T follicular helper cell (primary cell): ENCODE measurements around the gene USP46.

ENCODE experiments used
- DNase-seq: peaks from one replicate; pipeline ENCODE4 v3.0.0-alpha.2; 2020; ENCODE audit warnings: low read depth

USP46 gene

GRCh38 chr4:52575406-52575805 lies 83.7 kb downstream of the USP46 start:
- DNase-seq: no peak

GRCh38 chr4:52574036-52574435 lies 85.1 kb downstream of the USP46 start:
- no peak for DNase-seq

GRCh38 chr4:52573551-52573950 lies 85.5 kb downstream of the USP46 start:
- no peak for DNase-seq

DNA sequence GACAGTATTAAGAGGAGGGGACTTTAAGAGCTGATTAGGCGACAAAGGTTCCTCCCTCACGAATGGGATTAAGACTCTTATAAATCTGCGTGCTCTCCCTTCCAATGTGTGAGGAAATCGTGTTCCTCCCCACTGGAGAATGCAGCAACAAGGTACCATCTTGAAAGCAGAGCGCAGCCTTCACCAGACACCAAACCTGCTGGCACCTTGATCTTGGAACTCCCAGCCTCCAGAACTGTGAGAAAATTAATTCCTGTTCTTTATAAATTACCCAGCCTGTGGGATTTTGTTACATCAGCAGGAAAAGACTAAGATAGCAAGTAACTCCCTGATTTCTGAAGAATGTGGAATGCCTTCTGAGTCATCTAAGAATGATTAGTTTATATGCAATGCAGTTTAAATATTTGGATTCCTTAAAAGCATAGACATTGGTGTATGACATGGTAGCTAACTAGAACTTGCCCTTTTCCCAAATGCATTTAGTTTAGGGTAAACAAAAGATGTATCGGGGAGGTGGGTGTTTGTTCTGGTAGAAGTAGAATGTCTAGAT lies 86.1 kb downstream of the USP46 start:
- no peak for DNase-seq

GRCh38 chr4:52568351-52568750 lies 90.8 kb downstream of the USP46 start:
- DNase-seq: no peak

- no peak for DNase-seq
Observed at GRCh38 chr4:52566136-52567031, 92.7 kb downstream of the USP46 start.

- no peak for DNase-seq
Observed at GRCh38 chr4:52560844-52561280, 98.2 kb downstream of the USP46 start.

DNA sequence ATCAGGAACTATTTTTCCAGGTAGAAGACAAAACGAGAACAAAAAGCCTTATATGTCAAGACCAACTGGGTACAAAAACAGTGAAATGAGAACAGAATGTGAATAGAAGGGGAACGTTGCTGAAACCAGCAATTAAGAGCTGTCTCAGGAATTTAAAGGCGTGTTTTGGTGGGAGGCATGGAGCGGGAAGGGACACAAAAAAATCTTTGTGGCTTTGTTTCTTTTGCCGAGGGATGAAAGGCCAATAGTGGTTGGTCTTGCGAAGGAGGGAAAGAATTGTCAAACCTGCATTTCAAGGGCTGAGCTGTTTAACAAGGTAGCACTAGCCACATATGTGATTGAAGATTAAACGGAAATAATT lies 103.8 kb downstream of the USP46 start:
- no peak for DNase-seq

DNA sequence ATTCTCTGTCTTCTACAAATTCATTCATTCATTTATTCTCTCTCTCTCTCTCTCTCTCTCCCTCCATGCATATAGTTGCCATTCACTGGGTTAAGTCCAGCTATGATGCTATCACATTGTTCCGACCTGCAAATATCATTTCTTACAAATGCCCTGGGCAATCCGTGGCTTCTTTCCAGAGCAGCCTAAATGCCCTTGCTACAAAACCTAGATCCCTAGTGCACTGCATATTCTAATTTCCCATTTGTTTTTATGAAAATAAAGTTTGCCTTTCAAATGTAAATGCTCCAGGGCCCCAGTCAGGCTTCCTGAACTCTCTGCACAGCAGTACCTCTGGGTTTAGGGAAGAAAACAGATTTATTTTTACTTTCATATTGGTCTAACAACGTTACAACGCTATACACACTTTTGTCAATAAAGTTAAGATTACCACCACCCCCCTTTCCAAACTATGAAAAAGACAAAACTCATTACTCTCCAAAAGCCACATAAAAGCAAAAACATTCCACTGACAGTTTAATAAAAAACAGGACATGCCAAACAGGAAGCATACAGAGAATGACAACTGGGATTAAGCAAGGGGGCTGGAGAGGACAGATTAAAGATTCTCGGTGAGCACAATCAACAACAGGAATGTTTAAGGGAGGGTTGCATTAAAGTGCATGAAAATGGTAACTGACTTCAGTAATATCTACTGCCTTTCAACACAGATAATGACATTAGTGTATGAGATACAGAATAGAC lies 104.3 kb downstream of the USP46 start:
- no peak for DNase-seq

GRCh38 chr4:52552778-52553177 lies 106.3 kb downstream of the USP46 start:
- no peak for DNase-seq

DNA sequence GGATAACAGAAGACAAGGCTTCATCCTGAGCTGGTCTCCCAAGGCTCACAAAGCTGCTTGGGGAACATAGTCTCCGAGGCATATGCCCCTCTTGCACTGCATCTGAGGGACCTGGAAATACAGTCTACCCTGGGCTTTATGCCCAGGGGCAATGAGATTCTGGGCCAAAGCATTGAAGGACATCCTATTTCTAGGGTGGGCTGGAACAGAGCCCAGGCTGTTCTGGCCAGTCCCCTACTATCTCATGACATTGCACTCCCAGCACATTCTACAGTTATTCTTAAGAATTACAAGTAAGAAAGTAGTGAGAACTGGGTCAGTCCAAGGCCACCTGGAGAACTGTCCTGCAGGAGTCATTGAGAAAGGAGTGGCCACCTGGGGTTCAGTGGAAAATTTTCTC lies 107.6 kb downstream of the USP46 start:
- no peak for DNase-seq

GRCh38 chr4:52550186-52550585 lies 108.9 kb downstream of the USP46 start:
- DNase-seq: no peak

- no peak for DNase-seq
Observed at GRCh38 chr4:52548818-52549570, 110.1 kb downstream of the USP46 start.

DNA sequence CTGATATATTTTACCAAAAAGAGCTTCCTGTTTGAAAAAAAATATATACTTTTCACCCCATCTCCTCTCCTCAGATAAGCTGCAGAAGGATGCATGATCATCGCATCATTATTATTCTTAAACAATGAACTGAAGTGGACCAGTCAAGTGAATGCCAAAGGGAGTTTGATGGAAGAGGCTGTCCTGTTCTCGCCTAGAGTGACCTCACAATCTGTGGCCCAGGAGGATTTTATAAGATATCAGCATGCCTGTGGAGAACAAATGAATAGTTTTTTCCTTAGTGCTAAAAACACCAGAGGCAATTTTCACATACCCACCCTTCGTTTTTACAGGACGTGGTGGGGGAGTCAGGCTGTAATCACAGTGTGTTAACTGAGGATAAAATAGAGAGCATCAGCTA lies 112.7 kb downstream of the USP46 start:
- DNase-seq: no peak

DNA sequence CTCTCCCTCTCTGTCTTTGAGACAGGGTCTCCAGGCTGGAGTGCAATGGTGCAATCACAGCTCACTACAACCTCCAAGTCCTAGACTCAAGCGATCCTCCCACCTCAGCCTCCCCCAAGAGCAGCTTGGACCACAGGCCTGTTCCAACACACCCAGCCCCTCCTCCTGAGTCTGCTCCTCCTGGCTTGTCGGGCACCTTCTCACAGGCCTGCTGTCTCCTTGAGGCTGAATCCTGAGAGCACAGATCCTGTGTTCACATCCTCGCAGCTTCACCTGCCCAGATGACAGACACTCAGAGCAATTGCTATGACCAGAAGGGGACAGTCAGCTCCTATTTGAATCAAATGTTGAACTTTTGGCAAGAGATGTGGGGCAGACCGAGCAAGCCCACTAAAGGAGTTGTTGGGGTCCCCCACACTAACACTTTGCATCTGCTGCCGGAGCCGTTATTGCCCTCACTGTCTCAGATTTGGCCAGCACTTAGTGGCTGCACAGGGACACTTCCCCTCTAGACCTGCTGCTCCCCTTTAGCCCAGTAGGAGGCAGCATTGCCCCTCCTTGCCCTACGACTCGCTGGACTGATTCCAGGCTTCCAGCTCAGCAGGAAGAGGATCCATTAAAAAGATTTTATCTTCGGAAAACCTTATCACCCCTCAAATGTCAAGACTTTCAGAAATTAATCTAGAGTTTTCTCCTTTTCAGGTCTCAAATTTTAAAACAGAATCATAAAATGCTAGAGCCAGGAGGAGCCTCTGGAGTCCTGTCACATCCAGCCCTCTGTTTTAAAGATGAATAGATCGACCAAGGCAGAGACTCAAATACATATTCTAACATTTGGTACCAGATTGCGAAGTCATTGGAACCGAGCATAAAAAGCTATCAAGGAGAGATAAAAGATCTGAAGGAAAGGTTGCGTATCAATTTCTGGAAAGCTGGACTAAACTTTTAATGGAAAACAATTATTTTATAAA lies 113.7 kb downstream of the USP46 start:
- peak; percentile 28 for DNase-seq
